DND-41 (cell line): ENCODE measurements around the gene SLC16A10.

Experiments
- ATAC-seq: fragments of 200-7000 bp; cut with Tn5 transposase; 3 replicates; pipeline ENCODE4 v1.9.1; 2021; ENCODE audit warnings: low read depth; ENCODE audit not compliant: insufficient read depth
- DNase-seq: peaks from one replicate; pipeline ENCODE4 v3.0.0-alpha.2; 2020
- H2AFZ ChIP-seq: 2 replicates; pipeline ENCODE4 v1.6.0; 2012; ENCODE audit warnings: low read depth, low read length
- H3K27ac ChIP-seq: 2 replicates; pipeline ENCODE4 v1.5.1; 2012; ENCODE audit warnings: low read length, inconsistent platforms
- H3K27me3 ChIP-seq: fragments of 200-600 bp; sonication (generic); 2 replicates; pipeline ENCODE4 v1.6.0; 2012; ENCODE audit warnings: low read length, mild to moderate bottlenecking, inconsistent platforms; ENCODE audit not compliant: insufficient read depth, poor library complexity
- H3K36me3 ChIP-seq: 2 replicates; pipeline ENCODE4 v1.5.1; 2012; ENCODE audit warnings: low read length, inconsistent platforms; ENCODE audit not compliant: insufficient read depth
- H3K4me1 ChIP-seq: 2 replicates; pipeline ENCODE4 v1.5.1; 2012; ENCODE audit warnings: mild to moderate bottlenecking, low read length; ENCODE audit not compliant: insufficient read depth
- H3K4me2 ChIP-seq: 2 replicates; pipeline ENCODE4 v1.6.0; 2012; ENCODE audit warnings: mild to moderate bottlenecking, moderate library complexity, low read length, inconsistent platforms; ENCODE audit not compliant: insufficient read depth
- H3K4me3 ChIP-seq, 2 experiments: fragments of 200-600 bp in 1 of 2; shearing (Covaris generic) in 1 of 2; 2 replicates each; pipeline ENCODE4 v1.5.1; 2012 to 2016; ENCODE audit warnings: inconsistent platforms in 2 of 2, low read length in 2 of 2, mild to moderate bottlenecking in 2 of 2, low read depth in 1 of 2, moderate library complexity in 1 of 2
- H3K79me2 ChIP-seq: 2 replicates; pipeline ENCODE4 v1.6.0; 2012; ENCODE audit warnings: low read length, inconsistent platforms; ENCODE audit not compliant: insufficient read depth
- H3K9ac ChIP-seq: 2 replicates; pipeline ENCODE4 v1.6.0; 2012; ENCODE audit warnings: low read depth, mild to moderate bottlenecking, inconsistent platforms, low read length, moderate library complexity
- H3K9me3 ChIP-seq: 2 replicates; pipeline ENCODE4 v1.5.1; 2012; ENCODE audit warnings: low read length, moderate library complexity, mild to moderate bottlenecking, inconsistent platforms; ENCODE audit not compliant: insufficient read depth, severe bottlenecking
- H4K20me1 ChIP-seq: 2 replicates; pipeline ENCODE4 v1.6.0; 2012; ENCODE audit warnings: low read length; ENCODE audit not compliant: insufficient read depth
- EZH2 ChIP-seq: IDR thresholded peaks from 3 replicates; pipeline ENCODE4 v1.6.1; 2012; ENCODE audit warnings: borderline replicate concordance, low read depth, mild to moderate bottlenecking, moderate library complexity, low read length, inconsistent platforms; ENCODE audit not compliant: severe bottlenecking
- TF ChIP-seq, protein P1 (sequence below): IDR thresholded peaks from 2 replicates; pipeline ENCODE4 v1.5.1; 2012; ENCODE audit warnings: borderline replicate concordance, low read length, moderate library complexity, mild to moderate bottlenecking; ENCODE audit not compliant: poor library complexity, severe bottlenecking; ENCODE audit errors: extremely low read depth

Gene SLC16A10

GRCh38 chr6:111147440-111147839, 60.1 kb downstream of the SLC16A10 start:
- H3K4me3 ChIP-seq: no peak overlapping the region
- peaks cover 4% of the 10 kb centered on the region for H3K9me3 ChIP-seq
- no peak for TF ChIP-seq EZH2
- TF ChIP-seq, protein P1, sequence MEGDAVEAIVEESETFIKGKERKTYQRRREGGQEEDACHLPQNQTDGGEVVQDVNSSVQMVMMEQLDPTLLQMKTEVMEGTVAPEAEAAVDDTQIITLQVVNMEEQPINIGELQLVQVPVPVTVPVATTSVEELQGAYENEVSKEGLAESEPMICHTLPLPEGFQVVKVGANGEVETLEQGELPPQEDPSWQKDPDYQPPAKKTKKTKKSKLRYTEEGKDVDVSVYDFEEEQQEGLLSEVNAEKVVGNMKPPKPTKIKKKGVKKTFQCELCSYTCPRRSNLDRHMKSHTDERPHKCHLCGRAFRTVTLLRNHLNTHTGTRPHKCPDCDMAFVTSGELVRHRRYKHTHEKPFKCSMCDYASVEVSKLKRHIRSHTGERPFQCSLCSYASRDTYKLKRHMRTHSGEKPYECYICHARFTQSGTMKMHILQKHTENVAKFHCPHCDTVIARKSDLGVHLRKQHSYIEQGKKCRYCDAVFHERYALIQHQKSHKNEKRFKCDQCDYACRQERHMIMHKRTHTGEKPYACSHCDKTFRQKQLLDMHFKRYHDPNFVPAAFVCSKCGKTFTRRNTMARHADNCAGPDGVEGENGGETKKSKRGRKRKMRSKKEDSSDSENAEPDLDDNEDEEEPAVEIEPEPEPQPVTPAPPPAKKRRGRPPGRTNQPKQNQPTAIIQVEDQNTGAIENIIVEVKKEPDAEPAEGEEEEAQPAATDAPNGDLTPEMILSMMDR: no peak

GRCh38 chr6:111148110-111148509, 60.8 kb downstream of the SLC16A10 start:
- Histone ChIP-seq H3K27ac (no peak overlapping the region), H3K9me3 (peaks cover 4% of the 10 kb centered on the region), H3K27me3 (no peaks in the 10 kb centered on the region), H3K36me3 (no peaks in the 10 kb centered on the region), H3K4me3 (no peak overlapping the region), H4K20me1 (no peaks in the 10 kb centered on the region), H3K4me2 (no peak overlapping the region), H2AFZ (no peak overlapping the region), H3K9ac (no peak overlapping the region), H3K79me2 (no peaks in the 10 kb centered on the region), H3K4me1 (no peaks in the 10 kb centered on the region)
- no peak for DNase-seq
- no peak for ATAC-seq
- TF ChIP-seq EZH2: no peak
- TF ChIP-seq, protein P1: no peak

More at GRCh38 chr6:111147440-111147839, 60.1 kb downstream of the SLC16A10 start:
- Histone ChIP-seq H3K79me2 (no peaks in the 10 kb centered on the region), H3K27ac (no peak overlapping the region), H2AFZ (no peak overlapping the region), H3K4me1 (no peaks in the 10 kb centered on the region), H4K20me1 (no peaks in the 10 kb centered on the region), H3K4me2 (no peak overlapping the region), H3K27me3 (no peaks in the 10 kb centered on the region), H3K36me3 (no peaks in the 10 kb centered on the region), H3K9ac (no peak overlapping the region)
- DNase-seq (no peak), ATAC-seq (no peak)

DNA sequence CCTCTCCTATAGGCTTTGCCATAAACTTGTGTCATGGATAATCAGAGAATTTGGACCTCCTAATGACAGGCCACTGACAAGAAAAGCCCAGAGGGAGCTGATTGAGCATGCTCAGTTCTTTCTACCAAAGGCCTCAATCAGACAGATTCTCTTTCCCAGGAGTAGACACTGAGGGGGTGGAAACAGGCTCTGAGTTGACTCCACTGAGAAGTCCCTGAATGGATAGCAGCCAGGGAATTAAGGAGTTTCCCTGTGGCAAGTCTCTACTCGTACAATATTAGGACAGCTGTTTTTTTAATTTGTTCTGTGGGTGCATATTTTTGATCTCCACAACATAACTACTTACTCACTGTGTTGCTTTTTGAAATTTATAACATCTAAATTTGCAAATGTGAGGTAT, 63.3 kb downstream of the SLC16A10 start:
- Histone ChIP-seq H3K27me3 (no peaks in the 10 kb centered on the region), H3K9me3 (no peaks in the 10 kb centered on the region), H4K20me1 (no peaks in the 10 kb centered on the region), H3K4me3 (no peak overlapping the region), H3K79me2 (no peaks in the 10 kb centered on the region), H3K4me2 (no peak overlapping the region), H3K9ac (no peak overlapping the region), H3K36me3 (no peaks in the 10 kb centered on the region), H3K4me1 (no peaks in the 10 kb centered on the region), H2AFZ (no peak overlapping the region), H3K27ac (no peak overlapping the region)
- ATAC-seq: no peak
- no peak for TF ChIP-seq EZH2
- TF ChIP-seq, protein P1: no peak
- DNase-seq: no peak

GRCh38 chr6:111154981-111155380, 67.7 kb downstream of the SLC16A10 start:
- DNase-seq: no peak
- Histone ChIP-seq H2AFZ (no peak overlapping the region), H3K4me3 (no peak overlapping the region), H3K9ac (no peak overlapping the region), H3K4me2 (no peak overlapping the region), H3K27me3 (no peaks in the 10 kb centered on the region), H4K20me1 (no peaks in the 10 kb centered on the region), H3K79me2 (no peaks in the 10 kb centered on the region), H3K4me1 (peaks cover 5% of the 10 kb centered on the region; the same call in 1 of the 2 replicates), H3K9me3 (peaks cover 4% of the 10 kb centered on the region), H3K27ac (no peak overlapping the region), H3K36me3 (no peaks in the 10 kb centered on the region)
- no peak for TF ChIP-seq EZH2
- TF ChIP-seq, protein P1: no peak
- no peak for ATAC-seq
